ENCODE results near the gene DLGAP1.

DNA sequence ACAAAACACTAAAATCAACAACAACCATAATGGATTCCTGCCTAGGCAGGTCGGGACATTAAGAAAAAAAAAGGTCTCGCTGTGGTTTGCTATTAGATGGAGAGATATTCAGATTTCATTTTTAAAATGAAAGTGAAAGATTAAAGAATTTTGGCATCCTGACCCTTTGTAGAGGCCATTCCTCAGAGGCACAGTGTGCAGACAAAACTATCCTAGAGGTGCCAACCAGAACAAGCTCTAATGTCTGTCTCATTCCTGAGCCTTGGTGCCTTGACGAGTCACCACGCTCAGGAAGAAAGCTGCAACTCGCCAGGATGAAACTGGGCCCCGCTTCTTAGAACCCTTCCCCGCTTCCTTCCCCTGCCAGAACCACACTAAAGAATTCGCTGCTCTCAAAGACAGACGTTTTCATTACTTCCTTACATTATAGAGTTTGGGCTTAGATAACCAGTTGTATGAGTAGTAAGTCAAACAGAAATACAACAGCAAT, 849.1 kb downstream of the DLGAP1 start:
- TF ChIP-seq ELF1 (IDR thresholded peaks at IDR 0.05) (no peak), SIN3A (IDR thresholded peaks at IDR 0.05; ENCODE audit: borderline replicate concordance, low read depth, low read length) (no peak), EP300 (IDR thresholded peaks at IDR 0.05; ENCODE audit: borderline replicate concordance in 1 of 2, low read depth in 1 of 2, low read length in 1 of 2) (no peak), GATA2 (CRISPR knock-in tag; IDR thresholded peaks at IDR 0.05) (no peak), TCF12 (IDR thresholded peaks at IDR 0.05) (no peak), JUND (IDR thresholded peaks at IDR 0.05) (no peak), RCOR1 (IDR thresholded peaks at IDR 0.05; ENCODE audit: low read length) (no peak), TAF1 (IDR thresholded peaks at IDR 0.05; ENCODE audit: borderline replicate concordance, low read depth, low read length) (no peak)
- TF ChIP-seq, protein P1, sequence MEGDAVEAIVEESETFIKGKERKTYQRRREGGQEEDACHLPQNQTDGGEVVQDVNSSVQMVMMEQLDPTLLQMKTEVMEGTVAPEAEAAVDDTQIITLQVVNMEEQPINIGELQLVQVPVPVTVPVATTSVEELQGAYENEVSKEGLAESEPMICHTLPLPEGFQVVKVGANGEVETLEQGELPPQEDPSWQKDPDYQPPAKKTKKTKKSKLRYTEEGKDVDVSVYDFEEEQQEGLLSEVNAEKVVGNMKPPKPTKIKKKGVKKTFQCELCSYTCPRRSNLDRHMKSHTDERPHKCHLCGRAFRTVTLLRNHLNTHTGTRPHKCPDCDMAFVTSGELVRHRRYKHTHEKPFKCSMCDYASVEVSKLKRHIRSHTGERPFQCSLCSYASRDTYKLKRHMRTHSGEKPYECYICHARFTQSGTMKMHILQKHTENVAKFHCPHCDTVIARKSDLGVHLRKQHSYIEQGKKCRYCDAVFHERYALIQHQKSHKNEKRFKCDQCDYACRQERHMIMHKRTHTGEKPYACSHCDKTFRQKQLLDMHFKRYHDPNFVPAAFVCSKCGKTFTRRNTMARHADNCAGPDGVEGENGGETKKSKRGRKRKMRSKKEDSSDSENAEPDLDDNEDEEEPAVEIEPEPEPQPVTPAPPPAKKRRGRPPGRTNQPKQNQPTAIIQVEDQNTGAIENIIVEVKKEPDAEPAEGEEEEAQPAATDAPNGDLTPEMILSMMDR (IDR thresholded peaks at IDR 0.05): no peak
